GM19438 (cell line): ENCODE results near the gene USP13.
"Not testable (repeated sequence)": the region's sequence is repeated elsewhere in the genome, so short reads cannot be mapped to it uniquely, and the experiment has no call there.

Experiments
- ATAC-seq: cut with Tn5 transposase; IDR thresholded peaks from one replicate; pipeline ENCODE4 v1.9.1; 2021; ENCODE audit warnings: low read depth; ENCODE audit not compliant: unreplicated experiment

The USP13 gene

GRCh38 chr3:179652447-179653095 is at the start of gene USP13:
Gene USP13, plus strand, starts transcription at chr3:179653040. Its CDS starts 186 bp downstream, at chr3:179653226.
- peak; percentile 58 for ATAC-seq

GRCh38 chr3:179603321-179603720 is 49.5 kb upstream of the USP13 start:
- no peak for ATAC-seq

- no peak for ATAC-seq
Observed at GRCh38 chr3:179603831-179604230, 49.0 kb upstream of the USP13 start.

- peak; percentile 97 for ATAC-seq
Observed at GRCh38 chr3:179604321-179605078, 48.3 kb upstream of the USP13 start, which contains the start of the genes MRPL47 and NDUFB5. Gene MRPL47, minus strand, starts transcription at chr3:179604638. Its CDS starts 14 bp downstream, at chr3:179604624. Gene NDUFB5, plus strand, starts transcription at chr3:179604794. Its CDS starts 22 bp downstream, at chr3:179604816.

GRCh38 chr3:179606534-179607085 is 46.2 kb upstream of the USP13 start:
- no peak for ATAC-seq

GRCh38 chr3:179608931-179609720 is 43.7 kb upstream of the USP13 start:
- peak; percentile 43 for ATAC-seq

GRCh38 chr3:179610066-179610465 is 42.8 kb upstream of the USP13 start:
- no peak for ATAC-seq

- no peak for ATAC-seq
Observed at GRCh38 chr3:179613807-179614206, 39.0 kb upstream of the USP13 start.

GRCh38 chr3:179615458-179616173 is 37.2 kb upstream of the USP13 start:
- no peak for ATAC-seq

GRCh38 chr3:179622023-179622422 is 30.8 kb upstream of the USP13 start:
- no peak for ATAC-seq

GRCh38 chr3:179624451-179624850 is 28.4 kb upstream of the USP13 start:
- ATAC-seq = no peak

GRCh38 chr3:179630753-179631451 is 21.9 kb upstream of the USP13 start:
- no peak for ATAC-seq

GRCh38 chr3:179640469-179640868 is 12.4 kb upstream of the USP13 start:
- no peak for ATAC-seq

GRCh38 chr3:179642871-179643270 is 10.0 kb upstream of the USP13 start:
- ATAC-seq = no peak

GRCh38 chr3:179643837-179644236 is 9.0 kb upstream of the USP13 start:
- not testable (repeated sequence) for ATAC-seq

- no peak for ATAC-seq
Observed at GRCh38 chr3:179646177-179646576, 6.7 kb upstream of the USP13 start.

- ATAC-seq = no peak
Observed at GRCh38 chr3:179651687-179652446, 973 bp upstream of the USP13 start.

- ATAC-seq = peak; percentile 62
Observed at GRCh38 chr3:179653096-179653797, 407 bp downstream of the USP13 start.
